Measurements from ENCODE around the gene GFOD1.
"Not testable (repeated sequence)": the region's sequence is repeated elsewhere in the genome, so short reads cannot be mapped to it uniquely, and the experiment has no call there.

Gene GFOD1

DNA sequence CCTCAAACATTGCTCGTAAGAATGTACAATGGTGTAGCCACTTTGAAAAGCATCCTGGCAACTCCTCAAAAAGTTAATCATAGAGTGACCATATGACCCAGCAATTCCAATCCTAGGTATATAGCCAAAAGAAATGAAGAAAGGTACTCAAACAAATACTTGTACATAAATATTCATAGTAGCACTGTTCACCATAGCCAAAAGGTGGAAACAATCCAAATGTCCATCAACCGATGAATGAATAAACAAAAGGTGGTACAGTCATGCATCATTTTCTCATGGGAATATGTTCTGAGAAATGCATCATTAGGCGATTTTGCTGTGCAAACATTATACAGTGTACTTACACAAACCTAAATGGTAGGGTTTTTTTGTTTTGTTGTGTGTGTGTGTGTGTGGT, 84.7 kb downstream of the GFOD1 start:
- DNase-seq (ENCODE audit: low read depth in 1 of 2, low spot score in 1 of 2), result no peak
- in situ Hi-C loops (cut with HindIII; ENCODE audit: low pct_unique_long_range_greater_than_20kb, low sequenced_read_pairs), result no loop called here
- TF ChIP-seq JUND (IDR thresholded peaks at IDR 0.05; ENCODE audit: low read depth), result no peak

DNA sequence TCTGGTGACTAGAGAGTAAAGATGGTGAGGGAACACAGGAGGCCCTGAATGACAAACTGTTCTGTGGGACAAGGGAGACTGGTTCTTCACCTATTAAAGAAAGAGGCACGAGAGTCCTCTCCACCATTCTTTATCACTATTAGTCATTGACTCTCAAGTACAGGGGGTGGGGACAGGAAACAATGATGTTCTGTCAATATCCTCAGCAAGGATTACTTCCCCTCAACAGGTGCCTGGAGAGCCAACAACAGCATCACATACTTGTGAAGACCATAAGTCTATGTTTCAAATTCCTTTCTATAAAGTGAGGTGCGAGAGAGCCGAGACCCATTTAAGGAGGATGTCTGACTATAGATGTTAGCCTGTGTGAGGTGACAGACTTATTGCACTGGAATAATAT, 86.6 kb downstream of the GFOD1 start:
- TF ChIP-seq JUND (IDR thresholded peaks at IDR 0.05; ENCODE audit: low read depth), result no peak
- in situ Hi-C loops (cut with HindIII; ENCODE audit: low pct_unique_long_range_greater_than_20kb, low sequenced_read_pairs), result no loop called here
- no peak for DNase-seq (ENCODE audit: low read depth in 1 of 2, low spot score in 1 of 2)

DNA sequence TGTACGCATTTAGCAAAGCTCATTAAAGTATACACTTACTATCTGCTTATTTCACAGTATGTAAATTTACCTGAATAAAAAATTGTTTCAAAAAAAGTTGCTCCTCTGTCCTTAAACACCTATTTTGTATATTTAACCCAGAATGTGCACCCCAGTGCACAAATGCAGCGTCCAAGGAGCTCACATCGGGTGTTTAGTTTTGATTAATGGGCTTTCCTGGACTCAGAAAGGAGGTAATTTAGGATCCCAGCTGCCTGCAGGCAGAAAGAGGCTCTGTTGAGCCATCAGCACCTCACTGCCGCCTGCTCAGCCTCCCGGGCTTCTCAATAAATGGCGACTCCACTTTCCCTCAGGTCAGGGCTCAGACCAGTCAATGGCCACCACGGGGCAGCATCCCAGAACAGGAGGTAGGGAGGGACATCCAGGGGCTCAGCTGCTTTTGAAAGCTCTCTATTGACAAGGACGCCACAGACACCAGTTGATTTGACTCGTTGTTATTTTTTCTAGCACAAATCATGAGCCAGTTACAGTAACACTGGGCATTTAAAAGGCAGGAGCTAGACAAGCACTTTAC, 88.9 kb downstream of the GFOD1 start:
- no peak for DNase-seq (ENCODE audit: low read depth in 1 of 2, low spot score in 1 of 2)
- in situ Hi-C loops (cut with HindIII; ENCODE audit: low pct_unique_long_range_greater_than_20kb, low sequenced_read_pairs), result no loop called here
- no peak for TF ChIP-seq JUND (IDR thresholded peaks at IDR 0.05; ENCODE audit: low read depth)

DNA sequence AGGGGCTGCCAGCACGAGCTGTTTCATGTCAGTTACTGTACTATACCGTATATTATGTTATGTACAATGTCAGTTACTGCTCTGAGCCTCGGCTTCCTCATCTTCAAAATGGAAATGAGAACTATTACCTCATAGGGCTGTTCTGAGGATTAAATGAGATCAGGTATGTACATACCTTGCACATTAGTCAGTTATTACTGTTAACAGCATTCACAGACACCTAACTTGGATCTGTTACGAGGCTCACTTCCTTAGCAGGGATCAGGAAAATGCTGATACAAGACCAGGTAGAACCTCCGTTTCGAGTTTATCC, 89.4 kb downstream of the GFOD1 start:
- TF ChIP-seq JUND (IDR thresholded peaks at IDR 0.05; ENCODE audit: low read depth), result no peak
- DNase-seq (ENCODE audit: low read depth in 1 of 2, low spot score in 1 of 2), result no peak
- in situ Hi-C loops (cut with HindIII; ENCODE audit: low pct_unique_long_range_greater_than_20kb, low sequenced_read_pairs), result no loop called here

DNA sequence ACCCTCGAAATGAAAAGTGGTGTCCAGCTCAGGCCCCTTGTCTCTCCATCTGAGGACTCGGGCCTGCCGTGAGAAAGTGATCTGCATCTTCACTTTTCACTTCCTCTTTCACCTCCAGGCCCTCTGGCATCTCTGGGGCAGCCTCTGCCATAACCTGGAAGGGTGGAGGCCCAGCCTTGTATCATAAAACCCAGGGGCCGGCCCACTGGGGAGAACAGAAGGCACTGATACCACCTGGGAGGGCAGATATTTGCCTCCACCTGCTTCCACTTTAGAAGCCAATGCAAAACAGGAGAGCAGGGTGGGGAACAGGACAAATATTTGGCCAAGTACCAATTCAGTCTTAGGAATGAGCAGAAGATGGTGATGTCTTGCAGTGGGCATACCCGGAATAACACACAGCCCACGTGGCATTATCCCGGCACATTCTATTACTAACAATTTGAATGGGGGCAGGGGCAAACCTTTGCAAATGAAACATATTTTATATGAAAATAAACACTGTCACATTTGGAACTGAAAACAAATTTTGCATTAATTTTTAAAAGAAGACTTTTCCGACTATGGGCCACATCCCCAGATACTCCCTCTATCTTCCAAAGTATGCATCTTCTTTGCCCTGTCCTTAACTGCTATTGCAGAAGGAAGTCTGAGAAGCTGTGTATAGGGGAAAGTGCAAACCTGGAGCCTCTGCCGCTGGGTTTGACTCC, 89.9 kb downstream of the GFOD1 start:
- in situ Hi-C loops (cut with HindIII; ENCODE audit: low pct_unique_long_range_greater_than_20kb, low sequenced_read_pairs), result no loop called here
- no peak for DNase-seq (ENCODE audit: low read depth in 1 of 2, low spot score in 1 of 2)
- no peak for TF ChIP-seq JUND (IDR thresholded peaks at IDR 0.05; ENCODE audit: low read depth)

DNA sequence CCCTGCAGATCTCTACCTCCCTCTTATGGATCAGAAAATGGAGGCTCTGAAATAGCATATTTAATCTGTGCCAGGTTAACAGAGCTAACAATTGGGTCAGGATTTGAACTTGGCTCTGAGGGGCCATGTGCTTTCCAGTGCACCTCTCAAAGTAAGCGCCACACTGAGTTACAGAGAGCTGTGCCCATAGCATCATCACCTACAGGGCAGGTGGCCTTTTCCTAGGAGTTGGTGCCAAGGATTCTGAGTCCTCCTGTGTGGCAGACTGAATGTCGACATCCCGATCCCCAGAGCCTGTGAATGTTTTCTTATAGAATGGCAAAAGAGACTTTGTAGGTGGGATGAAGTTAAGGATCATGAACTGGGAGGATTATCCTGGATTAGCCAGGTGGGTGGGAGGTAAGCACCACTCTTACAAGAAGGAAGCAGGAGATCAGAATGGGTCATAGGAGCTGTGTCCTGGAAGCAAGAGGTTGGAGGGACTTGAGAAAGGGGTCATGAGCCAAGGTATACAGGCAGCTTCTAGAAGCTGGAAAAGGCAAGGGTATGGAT, 91.1 kb downstream of the GFOD1 start:
- in situ Hi-C loops (cut with HindIII; ENCODE audit: low pct_unique_long_range_greater_than_20kb, low sequenced_read_pairs), result no loop called here
- no peak for DNase-seq (ENCODE audit: low read depth in 1 of 2, low spot score in 1 of 2)
- TF ChIP-seq JUND (IDR thresholded peaks at IDR 0.05; ENCODE audit: low read depth), result no peak

DNA sequence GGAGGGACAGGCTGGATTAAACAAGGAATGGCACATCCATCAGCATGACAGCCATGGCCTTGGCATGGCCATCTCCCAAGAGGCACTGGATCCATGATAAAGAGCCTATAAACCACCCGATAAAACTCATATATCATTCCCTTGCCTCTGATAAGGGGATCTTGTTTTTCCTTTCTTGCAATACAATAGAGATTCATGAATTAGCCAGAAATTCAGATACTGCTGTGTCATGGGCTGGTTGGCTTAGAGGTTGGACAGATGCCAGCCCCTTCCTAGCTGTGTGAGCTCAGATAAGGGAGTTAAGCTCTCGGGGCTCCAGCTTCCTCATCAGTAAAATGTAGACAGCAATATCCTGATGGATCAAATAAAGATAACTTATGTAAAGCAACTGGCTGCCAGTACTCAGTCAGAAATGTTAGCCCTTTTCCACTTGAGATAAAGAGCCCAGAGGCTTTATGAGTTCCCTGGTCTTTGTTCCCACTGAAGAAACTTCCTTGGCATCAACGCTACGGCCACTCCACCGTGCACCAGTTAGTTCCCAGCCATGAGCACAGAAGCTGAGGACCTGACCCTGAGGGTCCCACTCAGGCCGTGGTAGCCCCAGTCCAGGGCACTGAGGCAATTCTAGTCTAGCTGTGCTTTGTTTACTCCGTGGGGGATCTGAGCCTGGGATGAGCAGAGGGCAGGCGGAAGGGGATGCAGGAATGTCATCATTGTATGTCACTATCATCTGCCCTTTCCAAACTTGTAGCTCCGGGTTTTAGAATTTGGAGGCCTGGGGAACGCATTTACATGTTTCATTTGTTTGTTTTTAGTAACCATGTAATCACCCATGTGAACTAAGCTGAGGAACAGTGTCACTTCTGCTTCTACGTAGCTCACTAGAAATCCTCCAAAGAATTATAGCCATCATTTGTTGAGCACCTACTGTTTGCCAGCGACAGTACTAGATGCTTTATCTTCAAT, 91.8 kb downstream of the GFOD1 start:
- in situ Hi-C loops (cut with HindIII; ENCODE audit: low pct_unique_long_range_greater_than_20kb, low sequenced_read_pairs), result no loop called here
- no peak for TF ChIP-seq JUND (IDR thresholded peaks at IDR 0.05; ENCODE audit: low read depth)
- no peak for DNase-seq (ENCODE audit: low read depth in 1 of 2, low spot score in 1 of 2)

DNA sequence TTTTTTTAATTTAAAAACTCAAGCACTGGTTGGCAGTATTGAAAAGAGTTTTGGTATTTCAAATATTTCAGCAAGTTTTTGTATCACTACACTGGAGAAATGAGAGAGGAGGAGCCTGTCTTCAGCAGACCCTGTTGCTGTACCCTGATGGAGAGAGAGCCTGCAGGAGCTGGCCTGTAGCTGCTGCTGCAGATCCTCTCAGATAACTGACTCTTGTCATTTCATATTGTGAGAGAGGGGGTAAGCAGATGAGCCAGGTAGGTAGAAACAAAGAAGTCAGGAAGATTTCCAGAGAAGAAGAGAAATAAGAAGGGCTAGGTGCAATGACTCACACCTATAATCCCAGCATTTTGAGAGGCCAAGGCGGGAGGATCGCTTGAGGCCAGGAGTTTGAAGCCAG, 94.9 kb downstream of the GFOD1 start:
- no peak for DNase-seq (ENCODE audit: low read depth in 1 of 2, low spot score in 1 of 2)
- no peak for TF ChIP-seq JUND (IDR thresholded peaks at IDR 0.05; ENCODE audit: low read depth)
- in situ Hi-C loops (cut with HindIII; ENCODE audit: low pct_unique_long_range_greater_than_20kb, low sequenced_read_pairs), result no loop called here

DNA sequence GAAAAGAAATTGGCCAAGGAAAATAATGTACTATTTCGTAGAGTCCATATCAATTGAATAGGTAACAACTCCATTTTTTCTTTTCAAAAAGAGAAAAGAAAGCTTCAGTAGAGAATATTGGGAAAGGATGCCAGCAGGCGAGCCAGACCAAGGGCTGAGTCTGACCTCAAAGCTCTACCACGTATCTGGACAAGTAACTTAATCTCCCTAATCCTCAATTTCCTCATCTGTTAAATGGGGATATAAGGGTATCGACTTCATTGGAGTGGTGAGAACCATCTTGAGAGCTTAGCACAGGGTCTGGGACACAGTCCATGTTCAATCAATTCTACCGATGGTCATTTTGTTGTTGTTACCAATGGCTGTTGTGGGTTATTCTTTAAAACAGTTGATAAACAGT, 95.9 kb downstream of the GFOD1 start:
- no peak for DNase-seq (ENCODE audit: low read depth in 1 of 2, low spot score in 1 of 2)
- in situ Hi-C loops (cut with HindIII; ENCODE audit: low pct_unique_long_range_greater_than_20kb, low sequenced_read_pairs), result no loop called here
- TF ChIP-seq JUND (IDR thresholded peaks at IDR 0.05; ENCODE audit: low read depth), result no peak

DNA sequence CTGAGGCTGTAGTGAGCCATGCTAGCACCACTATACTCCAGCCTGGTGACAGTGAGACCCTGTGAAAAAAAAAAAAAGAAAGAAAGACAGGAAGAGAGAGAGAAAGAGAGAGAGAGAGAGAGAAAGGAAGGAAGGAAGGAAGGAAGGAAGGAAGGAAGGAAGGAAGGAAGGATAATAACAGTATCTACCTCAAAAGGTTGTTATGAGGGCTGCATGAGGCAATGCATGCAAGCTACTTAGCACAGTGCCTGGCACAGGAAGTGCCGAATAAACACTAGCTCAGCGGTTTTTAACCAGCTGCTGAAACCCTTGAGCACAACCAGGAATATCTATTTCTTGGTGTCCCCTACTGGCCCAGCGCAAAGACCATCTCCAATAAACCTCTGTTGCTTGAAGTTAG, 96.7 kb downstream of the GFOD1 start:
- in situ Hi-C loops (cut with HindIII; ENCODE audit: low pct_unique_long_range_greater_than_20kb, low sequenced_read_pairs), result no loop called here
- no peak for TF ChIP-seq JUND (IDR thresholded peaks at IDR 0.05; ENCODE audit: low read depth)
- DNase-seq (ENCODE audit: low read depth in 1 of 2, low spot score in 1 of 2), result no peak

DNA sequence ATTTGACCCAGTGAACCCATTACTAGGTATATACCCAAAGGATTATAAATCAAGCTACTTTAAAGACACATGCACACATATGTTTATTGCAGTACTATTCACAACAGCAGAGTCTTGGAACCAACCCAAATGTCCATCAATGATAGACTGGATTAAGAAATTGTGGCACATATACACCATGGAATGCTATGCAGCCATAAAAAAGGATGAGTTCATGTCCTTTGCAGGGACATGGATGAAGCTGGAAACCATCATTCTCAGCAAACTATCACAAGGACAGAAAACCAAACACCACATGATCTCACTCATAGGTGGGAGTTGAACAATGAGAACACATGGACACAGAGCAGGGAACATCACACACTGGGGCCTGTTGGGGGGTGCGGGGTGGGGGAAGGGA, 98.2 kb downstream of the GFOD1 start:
- in situ Hi-C loops (cut with HindIII; ENCODE audit: low pct_unique_long_range_greater_than_20kb, low sequenced_read_pairs); DNase-seq (ENCODE audit: low read depth in 1 of 2, low spot score in 1 of 2): not testable (repeated sequence)

DNA sequence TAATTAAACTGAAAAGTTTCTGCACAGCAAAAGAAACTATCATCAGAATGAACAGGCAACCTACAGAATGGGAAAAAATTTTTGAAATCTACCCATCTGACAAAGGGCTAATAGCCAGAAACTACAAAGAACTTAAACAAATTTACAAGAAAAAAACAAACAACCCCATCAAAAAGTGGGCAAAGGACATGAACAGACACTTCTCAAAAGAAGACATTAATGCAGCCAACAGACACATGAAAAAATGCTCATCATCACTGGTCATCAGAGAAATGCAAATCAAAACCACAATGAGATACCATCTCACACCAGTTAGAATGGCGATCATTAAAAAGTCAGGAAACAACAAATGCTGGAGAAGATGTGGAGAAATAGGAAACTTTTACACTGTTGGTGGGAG, 98.6 kb downstream of the GFOD1 start:
- DNase-seq (ENCODE audit: low read depth in 1 of 2, low spot score in 1 of 2); in situ Hi-C loops (cut with HindIII; ENCODE audit: low pct_unique_long_range_greater_than_20kb, low sequenced_read_pairs): not testable (repeated sequence)

DNA sequence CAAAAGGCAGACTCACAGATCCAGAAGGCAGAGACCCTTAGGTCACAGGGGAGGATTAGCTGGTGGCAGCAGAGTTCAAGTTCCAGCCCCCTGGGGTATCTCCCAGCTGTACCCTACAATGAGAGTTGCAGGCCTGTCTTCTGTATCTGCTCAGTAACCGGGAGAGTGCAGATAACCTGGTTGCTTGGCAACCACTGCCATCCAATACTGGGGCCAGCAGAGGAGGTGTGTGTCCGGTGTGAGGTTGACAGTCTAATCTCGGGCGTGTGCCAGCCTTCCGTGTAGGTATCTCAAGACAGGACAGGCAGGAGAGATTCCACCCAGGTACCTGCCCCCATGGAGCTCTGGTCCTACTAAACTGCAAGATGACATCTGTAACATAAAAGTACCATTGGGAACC, 102.4 kb downstream of the GFOD1 start:
- no peak for TF ChIP-seq JUND (IDR thresholded peaks at IDR 0.05; ENCODE audit: low read depth)
- DNase-seq (ENCODE audit: low read depth in 1 of 2, low spot score in 1 of 2), result no peak
- in situ Hi-C loops (cut with HindIII; ENCODE audit: low pct_unique_long_range_greater_than_20kb, low sequenced_read_pairs), result no loop called here
